Neural cell (in vitro differentiated cells): ENCODE measurements around the gene GAREM2. TPM values are rescaled to one million over a fixed set of nuclear protein-coding genes. Genes with fewer than 3 reads are reported as not detected.

Experiments
- H2AFZ ChIP-seq: fragments of 200-600, 300-800 bp; sonication (generic), shearing (Covaris generic); 2 replicates; pipeline ENCODE4 v1.6.0; 2014; ENCODE audit warnings: low read depth, mild to moderate bottlenecking, antibody characterized with exemption, low read length, moderate library complexity
- H3F3A ChIP-seq: fragments of 200-600 bp; shearing (Covaris generic); 2 replicates; pipeline ENCODE4 v1.6.1; 2016; ENCODE audit warnings: mild to moderate bottlenecking, moderate library complexity, mixed read lengths, antibody characterized with exemption, low read length; ENCODE audit not compliant: insufficient read depth, poor library complexity, severe bottlenecking
- H3K27ac ChIP-seq: fragments of 200-600, 300-800 bp; sonication (generic), shearing (Covaris generic); 2 replicates; pipeline ENCODE4 v1.5.1; 2014; ENCODE audit warnings: mild to moderate bottlenecking, low read length, moderate library complexity
- H3K27me3 ChIP-seq: fragments of 300-800, 200-600 bp; sonication (generic), shearing (Covaris generic); 2 replicates; pipeline ENCODE4 v1.6.0; 2014; ENCODE audit warnings: mild to moderate bottlenecking, low read depth, low read length, moderate library complexity; ENCODE audit not compliant: insufficient read depth
- H3K36me3 ChIP-seq: fragments of 300-800, 200-600 bp; sonication (generic), shearing (Covaris generic); 2 replicates; pipeline ENCODE4 v1.5.1; 2014; ENCODE audit warnings: mild to moderate bottlenecking, antibody characterized with exemption, low read length, moderate library complexity; ENCODE audit not compliant: insufficient read depth
- H3K4me2 ChIP-seq: fragments of 300-800, 200-600 bp; sonication (generic), shearing (Covaris generic); 2 replicates; pipeline ENCODE4 v1.6.0; 2014; ENCODE audit warnings: mild to moderate bottlenecking, low read length
- H3K4me3 ChIP-seq: fragments of 300-800, 200-600 bp; sonication (generic), shearing (Covaris generic); 2 replicates; pipeline ENCODE4 v1.5.1; 2014; ENCODE audit warnings: mild to moderate bottlenecking, low read length, moderate library complexity
- H3K79me2 ChIP-seq: fragments of 200-600 bp; shearing (Covaris generic); replicated peaks from 2 replicates; pipeline ENCODE4 v1.6.0; 2014; ENCODE audit warnings: mild to moderate bottlenecking, low read length, moderate library complexity; ENCODE audit not compliant: insufficient read depth
- H3K9ac ChIP-seq: fragments of 300-800, 200-600 bp; sonication (generic), shearing (Covaris generic); 2 replicates; pipeline ENCODE4 v1.6.1; 2016; ENCODE audit warnings: mild to moderate bottlenecking, low read length, mixed read lengths
- H3K9me2 ChIP-seq: fragments of 200-600 bp; shearing (Covaris generic); 2 replicates; pipeline ENCODE4 v1.6.1; 2016; ENCODE audit warnings: mild to moderate bottlenecking, low read length, mixed read lengths; ENCODE audit not compliant: insufficient read depth
- H3K9me3 ChIP-seq: fragments of 200-600, 300-800 bp; sonication (generic), shearing (Covaris generic); 2 replicates; pipeline ENCODE4 v1.6.1; 2016; ENCODE audit warnings: mild to moderate bottlenecking, mixed run types, low read length, moderate library complexity, mixed read lengths
- H4K20me1 ChIP-seq: fragments of 200-600 bp; shearing (Covaris generic); 2 replicates; pipeline ENCODE4 v1.6.1; 2016; ENCODE audit warnings: mild to moderate bottlenecking, mixed run types; ENCODE audit not compliant: insufficient read depth
- CTCF ChIP-seq: fragments of 450-650 bp; IDR thresholded peaks from 2 replicates; pipeline ENCODE4 v1.5.1; 2014; ENCODE audit warnings: antibody characterized with exemption, mild to moderate bottlenecking, moderate library complexity; ENCODE audit not compliant: poor library complexity, severe bottlenecking
- EP300 ChIP-seq: fragments of 450-650 bp; conservative IDR thresholded peaks from 2 replicates; pipeline ENCODE4 v1.6.1; 2014; ENCODE audit warnings: antibody characterized with exemption, mild to moderate bottlenecking, moderate library complexity; ENCODE audit not compliant: poor library complexity, severe bottlenecking
- EZH2 ChIP-seq: fragments of 200-600, 300-800 bp; shearing (Covaris generic), sonication (generic); IDR thresholded peaks from 2 replicates; pipeline ENCODE4 v1.6.1; 2014; ENCODE audit warnings: antibody characterized with exemption, low read length, borderline replicate concordance, mild to moderate bottlenecking; ENCODE audit not compliant: insufficient read depth, poor library complexity, severe bottlenecking
- MXI1 ChIP-seq: fragments of 450-650 bp; conservative IDR thresholded peaks from 2 replicates; pipeline ENCODE4 v1.6.1; 2014; ENCODE audit warnings: antibody characterized with exemption, mild to moderate bottlenecking; ENCODE audit not compliant: poor library complexity, severe bottlenecking
- POLR2AphosphoS5 ChIP-seq: IDR thresholded peaks from 2 replicates; pipeline ENCODE4 v1.6.1; 2012
- RAD21 ChIP-seq: fragments of 450-650 bp; conservative IDR thresholded peaks from 2 replicates; pipeline ENCODE4 v1.6.1; 2014; ENCODE audit warnings: antibody characterized with exemption, mild to moderate bottlenecking, moderate library complexity
- REST ChIP-seq: IDR thresholded peaks from 2 replicates; pipeline ENCODE4 v1.6.1; 2012; ENCODE audit warnings: borderline replicate concordance
- SMC3 ChIP-seq: fragments of 450-650 bp; conservative IDR thresholded peaks from 2 replicates; pipeline ENCODE4 v1.6.1; 2014; ENCODE audit warnings: antibody characterized with exemption, mild to moderate bottlenecking, moderate library complexity; ENCODE audit not compliant: poor library complexity
- TAF1 ChIP-seq: IDR thresholded peaks from 2 replicates; pipeline ENCODE4 v1.6.1; 2012; ENCODE audit warnings: low read depth
- polyA minus RNA-seq: library from RNA; depleted of rRNA, polyadenylated mRNA; stranded (reverse); fragments of >200 nt; gene quantifications from 2 replicates; pipeline ENCODE4 v1.2.3, GENCODE V29; 2014
- polyA plus RNA-seq: library from polyadenylated mRNA; depleted of rRNA; stranded (reverse); fragments of >200 nt; gene quantifications from 2 replicates; pipeline ENCODE4 v1.2.3, GENCODE V29; 2014

The GAREM2 gene
- polyA plus RNA-seq (3.2 and 3.9 TPM in 2 replicates), polyA minus RNA-seq (6.8 and 7.8 TPM in 2 replicates)

- no peak within 1 kb of the TSS for H3K4me2 ChIP-seq
- peak within 1 kb of the TSS; percentile 27 for H2AFZ ChIP-seq
- H3K9ac ChIP-seq = peak within 1 kb of the TSS; percentile 63
Measured at GRCh38 chr2:26172871-26173775, at the start of gene GAREM2. TSS of gene GAREM2 (plus strand) at chr2:26173088. CDS start at chr2:26173221, 133 bp downstream.

GRCh38 chr2:26123426-26123825 lies 49.5 kb upstream of the GAREM2 start:
- no peaks in the 10 kb centered on the region for H3F3A ChIP-seq
- H3K27ac ChIP-seq = no peak overlapping the region
- H3K36me3 ChIP-seq = no peaks in the 10 kb centered on the region
- no peaks in the 10 kb centered on the region for H3K9me2 ChIP-seq
- no peaks in the 10 kb centered on the region for H3K27me3 ChIP-seq
- H3K9me3 ChIP-seq = no peaks in the 10 kb centered on the region
- no peak overlapping the region for H3K9ac ChIP-seq
- H2AFZ ChIP-seq = no peak overlapping the region
- no peak overlapping the region for H3K4me2 ChIP-seq
- H3K4me3 ChIP-seq = no peak overlapping the region
- TF ChIP-seq CTCF (no peak), EZH2 (no peak), EP300 (no peak), MXI1 (no peak), REST (no peak), SMC3 (no peak), POLR2AphosphoS5 (no peak), TAF1 (no peak), RAD21 (no peak)
- no peaks in the 10 kb centered on the region for H3K79me2 ChIP-seq
- H4K20me1 ChIP-seq = no peaks in the 10 kb centered on the region

More at GRCh38 chr2:26172871-26173775, at the start of gene GAREM2:
- H4K20me1 ChIP-seq = no peaks in the 10 kb centered on the region
- H3K79me2 ChIP-seq = peaks cover 14% of the 10 kb centered on the region
- no peak within 1 kb of the TSS for H3K27ac ChIP-seq
- TF ChIP-seq MXI1 (peak; percentile 29), CTCF (no peak)
- peaks cover 10% of the 10 kb centered on the region for H3K27me3 ChIP-seq
- no peaks in the 10 kb centered on the region for H3K9me2 ChIP-seq
- H3K9me3 ChIP-seq = no peaks in the 10 kb centered on the region
- peak within 1 kb of the TSS; percentile 73 for H3K4me3 ChIP-seq
- no peaks in the 10 kb centered on the region for H3K36me3 ChIP-seq
- no peaks in the 10 kb centered on the region for H3F3A ChIP-seq
